NCI-H187 (cell line): ENCODE data around the gene BEAN1.

Source experiments
- DNase-seq, 2 experiments: peaks; one replicate each; lab custom pipeline; 2025; lab: John Stamatoyannopoulos, UW

The BEAN1 gene

GRCh38 chr16:66521951-66522771 is 95.1 kb downstream of the BEAN1 start:
- no peak for DNase-seq

GRCh38 chr16:66522816-66523590 is 95.9 kb downstream of the BEAN1 start:
- DNase-seq: no peak

- DNase-seq: no peak
These were observed 96.8 kb downstream of the BEAN1 start for GRCh38 chr16:66523861-66524354.

- DNase-seq: no peak
These were observed 97.6 kb downstream of the BEAN1 start for GRCh38 chr16:66524601-66525164.

- DNase-seq: no peak
These were observed 98.5 kb downstream of the BEAN1 start for GRCh38 chr16:66525396-66526180.

- no peak for DNase-seq
These were observed 101.2 kb downstream of the BEAN1 start for GRCh38 chr16:66528294-66528693.

GRCh38 chr16:66529475-66529874 is 102.4 kb downstream of the BEAN1 start:
- DNase-seq: no peak
